Stimulated activated CD8-positive, alpha-beta memory T cell treated with anti-CD3 and anti-CD28 coated beads, Interleukin-7, amount 100 ng/mL, for 24 hours (primary cell): ENCODE data around the gene CFAP299.

ENCODE experiments used
- DNase-seq: peaks from one replicate; pipeline ENCODE4 v3.0.0-alpha.2; 2020; ENCODE audit warnings: low read depth

Gene CFAP299

GRCh38 chr4:80521438-80521837 is 185.9 kb downstream of the CFAP299 start:
- no peak for DNase-seq

DNA sequence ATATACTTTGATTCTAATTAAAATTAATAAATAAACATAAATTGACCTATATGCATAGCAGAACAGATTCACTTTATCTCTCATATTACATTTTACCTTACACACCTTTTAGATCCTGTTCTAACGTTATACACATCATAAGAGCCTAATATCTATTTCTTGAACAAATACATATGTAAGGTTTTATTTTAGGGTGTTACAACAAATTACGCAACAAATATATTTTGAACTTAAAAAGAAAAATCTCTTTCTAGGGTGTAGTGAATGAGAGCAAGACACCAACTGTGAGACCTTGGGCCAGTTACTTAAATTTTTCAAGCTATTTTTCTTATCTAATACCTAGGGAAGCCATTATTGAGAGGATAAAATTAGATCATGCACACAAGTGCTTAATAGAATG is 191.2 kb downstream of the CFAP299 start:
- DNase-seq = no peak

- no peak for DNase-seq
Measured at GRCh38 chr4:80529026-80529425, 193.5 kb downstream of the CFAP299 start.

DNA sequence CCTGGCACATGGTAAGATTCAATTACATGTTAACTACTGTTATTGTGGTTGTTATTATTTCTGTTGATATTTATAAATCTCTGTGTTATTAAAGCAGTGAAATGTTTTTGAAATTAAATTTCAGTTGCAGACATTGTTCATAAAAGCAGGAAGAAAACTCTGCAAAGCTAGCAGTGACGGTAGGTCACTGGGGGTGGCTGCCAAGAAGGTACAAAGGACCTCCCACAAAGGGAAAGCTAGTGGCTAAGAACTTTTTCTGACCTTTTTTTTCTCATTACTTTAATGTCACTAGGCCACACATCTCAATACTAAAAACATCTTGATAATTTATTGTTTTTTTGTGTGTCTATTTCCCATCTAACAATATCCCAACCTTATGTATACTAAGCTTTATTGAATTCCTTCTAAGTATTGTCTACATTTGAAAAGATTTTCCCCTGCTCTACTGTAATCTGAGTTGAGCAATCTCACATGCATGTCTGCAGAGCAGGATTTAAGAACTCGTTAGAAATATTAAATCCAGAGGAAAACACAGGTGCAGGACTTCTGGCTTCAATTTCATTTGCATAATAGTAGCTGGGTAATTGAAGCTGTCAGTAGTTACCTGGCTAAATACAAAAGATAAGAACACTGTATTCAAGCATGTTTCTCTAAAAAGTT is 197.3 kb downstream of the CFAP299 start:
- no peak for DNase-seq

DNA sequence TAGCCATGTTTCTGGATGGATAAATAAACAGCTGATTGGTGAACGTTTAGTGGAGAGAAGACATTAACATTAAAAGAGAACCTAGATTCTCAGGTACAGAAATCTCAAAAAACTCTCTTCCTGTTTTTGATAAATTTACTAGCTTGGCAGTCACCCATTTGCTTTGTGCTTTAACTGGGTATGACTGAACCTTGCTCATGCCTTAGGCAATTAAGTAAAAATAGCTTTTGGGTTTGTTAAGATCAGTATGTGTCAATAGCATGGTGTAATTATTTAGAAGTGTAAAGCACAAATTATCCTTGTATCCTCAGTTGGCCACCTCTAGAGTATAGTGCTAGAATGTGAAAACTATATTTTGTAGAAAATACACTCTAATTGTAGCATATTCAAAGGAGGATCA is 200.0 kb downstream of the CFAP299 start:
- no peak for DNase-seq

GRCh38 chr4:80538276-80538926 is 202.9 kb downstream of the CFAP299 start:
- DNase-seq = no peak

GRCh38 chr4:80539190-80539589 is 203.7 kb downstream of the CFAP299 start:
- DNase-seq = no peak

GRCh38 chr4:80540349-80540748 is 204.8 kb downstream of the CFAP299 start:
- no peak for DNase-seq

DNA sequence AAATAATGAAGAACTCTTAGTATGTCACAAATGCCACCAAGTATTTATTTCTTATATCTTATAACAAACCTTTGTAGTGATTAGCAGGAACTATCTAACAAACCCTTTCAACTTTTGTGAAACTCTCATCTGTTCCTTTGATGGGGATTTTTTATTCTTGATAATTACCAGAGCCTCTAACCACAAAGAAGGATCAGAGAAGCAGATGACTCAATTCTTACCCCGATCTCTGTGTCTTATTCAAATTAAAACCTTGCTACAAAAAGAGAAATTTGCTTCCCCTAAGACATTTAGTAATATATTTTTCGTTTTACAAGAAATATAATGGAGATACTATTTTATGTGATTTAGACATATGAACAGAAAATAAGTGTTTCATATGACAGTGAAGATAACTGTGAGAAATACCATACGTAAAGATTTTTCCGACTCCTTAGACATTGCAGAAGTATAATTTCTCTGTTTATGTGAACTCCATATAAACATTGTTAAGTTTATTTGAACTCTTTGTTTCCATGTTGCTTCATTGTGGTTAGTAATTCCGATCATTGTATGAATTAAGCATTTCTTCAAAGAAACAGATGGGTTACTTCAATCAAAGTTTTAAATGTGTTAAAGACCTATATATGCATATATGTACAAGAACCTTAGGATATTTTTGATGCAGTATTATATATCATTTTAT is 205.4 kb downstream of the CFAP299 start:
- no peak for DNase-seq

- no peak for DNase-seq
Measured at GRCh38 chr4:80542747-80543146, 207.2 kb downstream of the CFAP299 start.

DNA sequence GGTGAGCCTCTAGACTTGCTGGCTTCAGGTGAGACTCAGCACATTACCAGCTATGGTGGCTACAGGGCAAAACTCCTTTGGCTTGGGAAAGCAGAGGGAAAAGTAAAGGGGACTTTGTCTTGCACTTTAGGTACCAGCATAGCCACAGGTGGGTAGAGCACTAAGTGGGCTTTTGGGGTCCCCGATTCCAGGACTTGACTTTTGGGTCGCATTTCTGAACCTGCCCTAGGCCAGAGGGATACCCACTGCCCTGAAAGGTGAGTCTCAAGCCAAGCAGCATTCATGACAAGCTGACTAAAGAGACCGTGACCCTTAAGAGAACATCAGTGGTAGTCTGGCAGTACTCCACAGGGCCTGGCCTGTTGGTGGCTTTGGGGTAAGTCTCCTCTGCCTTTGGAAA is 224.8 kb downstream of the CFAP299 start:
- DNase-seq = no peak

DNA sequence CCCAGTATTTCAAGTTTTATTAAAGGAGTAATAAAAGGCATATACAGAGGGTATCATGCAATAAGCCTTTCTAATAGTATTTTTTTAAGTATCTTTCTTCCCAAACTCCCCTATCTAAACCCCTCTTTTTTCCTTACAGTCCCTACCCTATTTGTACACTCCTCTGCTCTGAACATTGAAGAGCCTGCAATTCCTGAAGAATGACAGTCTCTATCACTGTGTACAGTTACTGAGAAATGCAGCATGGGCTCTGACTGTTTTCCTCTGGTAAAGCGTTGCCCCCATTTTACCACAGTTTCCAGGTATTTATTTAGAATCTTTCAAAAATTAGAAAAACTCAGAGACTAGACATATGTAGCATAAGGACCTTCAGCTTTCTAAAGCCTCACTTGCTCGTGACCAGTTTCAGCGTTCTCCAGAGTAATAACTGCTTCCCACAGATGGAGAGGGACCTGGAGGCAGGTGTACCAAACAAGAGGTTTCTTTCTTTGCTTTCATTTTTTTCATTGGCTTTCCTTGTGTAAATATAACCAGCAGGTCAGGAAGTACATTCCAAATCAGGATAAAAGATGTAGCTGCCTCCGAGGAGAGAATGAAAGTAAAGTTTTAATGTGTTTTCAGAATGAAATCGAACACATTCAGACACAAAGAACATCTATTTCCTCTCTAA is 230.8 kb downstream of the CFAP299 start:
- no peak for DNase-seq

DNA sequence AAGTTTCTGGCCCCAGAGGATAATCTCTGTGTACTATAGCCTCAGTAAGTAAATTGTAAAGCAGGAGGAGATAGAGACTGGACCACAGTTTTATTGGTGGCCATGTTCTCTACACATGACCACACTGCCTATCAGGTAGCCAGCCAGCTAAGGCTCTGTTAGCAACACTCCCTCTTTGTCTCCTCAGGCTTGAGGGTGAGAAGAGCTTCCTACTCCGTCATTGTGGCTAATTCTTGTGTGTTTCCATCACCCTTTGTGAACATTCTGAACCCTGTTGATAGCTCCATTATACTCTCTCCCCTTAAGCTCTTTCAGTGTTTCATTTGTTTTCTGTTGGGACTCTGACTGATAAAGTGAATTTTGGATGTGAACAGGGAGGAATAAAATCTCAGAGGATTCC is 233.4 kb downstream of the CFAP299 start:
- no peak for DNase-seq

DNA sequence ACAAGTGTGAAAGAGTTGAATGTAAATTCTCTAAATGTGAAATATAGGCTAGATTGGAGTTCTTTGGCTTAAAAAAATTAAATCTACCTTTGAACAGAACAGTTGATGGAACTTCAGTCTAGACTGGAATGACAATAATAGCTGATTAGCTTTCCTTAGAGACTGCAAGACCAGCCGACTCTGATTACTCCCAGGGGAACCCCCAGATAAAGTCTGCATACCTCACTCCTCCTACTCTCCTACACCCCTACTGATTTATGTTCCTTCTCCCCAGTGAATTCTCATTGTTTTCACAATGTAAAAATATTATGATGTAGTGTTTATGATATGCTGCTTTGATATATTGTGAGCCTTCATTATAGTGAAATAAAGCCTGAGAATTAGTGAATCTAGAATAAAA is 241.3 kb downstream of the CFAP299 start:
- DNase-seq = no peak

DNA sequence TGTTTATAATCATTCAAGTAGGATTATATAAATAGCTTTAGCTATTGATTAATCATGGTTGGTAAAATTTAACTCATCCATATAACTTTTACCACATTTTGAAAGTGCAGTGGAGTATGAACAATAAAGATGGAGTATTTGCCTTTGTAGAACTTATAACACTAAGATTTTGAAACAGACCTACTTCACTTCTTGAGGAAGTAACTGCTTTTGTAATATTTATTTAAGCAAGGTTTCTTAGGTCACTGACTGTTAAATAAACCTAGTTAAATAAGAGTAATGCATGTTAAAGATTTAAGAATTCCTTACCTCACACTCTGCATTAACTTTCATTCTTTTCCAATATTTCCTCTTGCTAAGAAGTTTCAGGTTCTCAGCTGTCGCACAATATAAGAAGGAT is 242.5 kb downstream of the CFAP299 start:
- DNase-seq = no peak

- no peak for DNase-seq
Measured at GRCh38 chr4:80585542-80585941, 250.0 kb downstream of the CFAP299 start.

- no peak for DNase-seq
Measured at GRCh38 chr4:80586716-80587115, 251.2 kb downstream of the CFAP299 start.

DNA sequence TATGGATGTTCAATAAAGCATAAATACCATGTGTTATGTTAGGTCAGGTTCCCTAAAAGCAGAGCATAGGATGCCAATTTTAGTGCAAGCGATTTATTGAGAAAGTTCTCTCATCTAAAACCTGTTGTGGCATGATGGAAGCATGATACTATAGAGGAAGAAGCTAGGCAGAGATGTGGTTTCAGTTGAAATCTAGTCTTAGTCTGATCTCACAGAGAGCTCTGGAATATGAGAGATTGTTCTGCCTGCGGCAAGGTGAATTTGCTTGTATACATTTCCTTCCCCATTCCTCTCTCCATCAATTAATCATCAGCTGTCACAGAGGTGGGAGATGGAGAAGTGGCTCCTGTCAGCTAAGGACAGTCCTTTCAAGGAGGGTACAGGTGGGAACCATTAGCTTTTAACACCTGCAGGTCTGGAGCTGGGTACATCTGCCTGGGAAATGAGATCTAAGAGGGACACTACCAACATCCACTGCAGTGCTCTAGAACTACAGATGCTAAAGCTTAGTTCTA is 252.4 kb downstream of the CFAP299 start:
- no peak for DNase-seq

- no peak for DNase-seq
Measured at GRCh38 chr4:80592950-80593349, 257.4 kb downstream of the CFAP299 start.

GRCh38 chr4:80594701-80595100 is 259.2 kb downstream of the CFAP299 start:
- no peak for DNase-seq

- DNase-seq = no peak
Measured at GRCh38 chr4:80608281-80608980, 272.9 kb downstream of the CFAP299 start.

- no peak for DNase-seq
Measured at GRCh38 chr4:80610199-80610598, 274.7 kb downstream of the CFAP299 start.
